Fibroblast of skin of scalp (primary cell): ENCODE measurements around the gene ZNF274.
"Not testable (repeated sequence)": the region's sequence is repeated elsewhere in the genome, so short reads cannot be mapped to it uniquely, and the experiment has no call there.

Source experiments
- DNase-seq: peaks from one replicate; pipeline ENCODE4 v3.0.0-alpha.2; 2013

Gene ZNF274

DNA sequence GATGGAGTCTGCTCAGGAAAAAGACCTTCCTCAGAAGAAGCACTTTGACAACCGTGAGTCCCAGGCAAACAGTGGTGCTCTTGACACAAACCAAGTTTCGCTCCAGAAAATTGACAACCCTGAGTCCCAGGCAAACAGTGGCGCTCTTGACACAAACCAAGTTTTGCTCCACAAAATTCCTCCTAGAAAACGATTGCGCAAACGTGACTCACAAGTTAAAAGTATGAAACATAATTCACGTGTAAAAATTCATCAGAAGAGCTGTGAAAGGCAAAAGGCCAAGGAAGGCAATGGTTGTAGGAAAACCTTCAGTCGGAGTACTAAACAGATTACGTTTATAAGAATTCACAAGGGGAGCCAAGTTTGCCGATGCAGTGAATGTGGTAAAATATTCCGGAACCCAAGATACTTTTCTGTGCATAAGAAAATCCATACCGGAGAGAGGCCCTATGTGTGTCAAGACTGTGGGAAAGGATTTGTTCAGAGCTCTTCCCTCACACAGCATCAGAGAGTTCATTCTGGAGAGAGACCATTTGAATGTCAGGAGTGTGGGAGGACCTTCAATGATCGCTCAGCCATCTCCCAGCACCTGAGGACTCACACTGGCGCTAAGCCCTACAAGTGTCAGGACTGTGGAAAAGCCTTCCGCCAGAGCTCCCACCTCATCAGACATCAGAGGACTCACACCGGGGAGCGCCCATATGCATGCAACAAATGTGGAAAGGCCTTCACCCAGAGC is 29.6 kb downstream of the ZNF274 start:
- DNase-seq = no peak

DNA sequence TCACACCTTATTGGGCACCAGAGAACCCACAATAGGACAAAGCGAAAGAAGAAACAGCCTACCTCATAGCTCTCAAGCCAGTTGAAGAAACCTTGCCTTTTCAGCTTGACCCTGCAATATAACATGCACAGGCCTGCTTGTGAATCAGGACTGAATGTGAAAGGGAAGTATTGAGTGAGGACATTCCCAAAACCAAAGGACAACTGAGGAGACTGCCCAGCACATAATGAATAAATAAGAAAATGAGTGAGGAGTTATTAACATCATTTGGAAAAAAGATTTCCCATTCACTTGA is 30.2 kb downstream of the ZNF274 start:
- DNase-seq = no peak

DNA sequence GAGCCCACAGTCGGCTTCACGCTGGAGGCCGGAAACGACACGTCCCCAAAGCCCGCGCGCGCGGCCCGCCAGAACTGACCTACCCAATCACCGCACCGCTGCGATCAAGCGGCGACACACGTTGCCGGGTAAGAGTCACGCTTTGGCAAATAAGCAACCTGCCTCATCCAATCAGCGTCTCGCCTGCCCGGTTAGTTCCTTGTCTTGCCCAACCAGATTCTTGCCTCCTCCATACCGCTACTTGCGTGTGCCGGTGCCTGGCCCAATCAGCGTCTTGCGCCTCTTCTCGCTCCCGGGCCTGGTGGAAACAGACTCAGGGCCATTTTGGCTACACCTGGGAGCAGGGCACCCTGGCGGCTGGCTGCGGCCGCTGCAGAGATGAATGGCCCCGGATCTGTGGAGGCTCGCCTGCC is 34.2 kb downstream of the ZNF274 start:
- no peak for DNase-seq

DNA sequence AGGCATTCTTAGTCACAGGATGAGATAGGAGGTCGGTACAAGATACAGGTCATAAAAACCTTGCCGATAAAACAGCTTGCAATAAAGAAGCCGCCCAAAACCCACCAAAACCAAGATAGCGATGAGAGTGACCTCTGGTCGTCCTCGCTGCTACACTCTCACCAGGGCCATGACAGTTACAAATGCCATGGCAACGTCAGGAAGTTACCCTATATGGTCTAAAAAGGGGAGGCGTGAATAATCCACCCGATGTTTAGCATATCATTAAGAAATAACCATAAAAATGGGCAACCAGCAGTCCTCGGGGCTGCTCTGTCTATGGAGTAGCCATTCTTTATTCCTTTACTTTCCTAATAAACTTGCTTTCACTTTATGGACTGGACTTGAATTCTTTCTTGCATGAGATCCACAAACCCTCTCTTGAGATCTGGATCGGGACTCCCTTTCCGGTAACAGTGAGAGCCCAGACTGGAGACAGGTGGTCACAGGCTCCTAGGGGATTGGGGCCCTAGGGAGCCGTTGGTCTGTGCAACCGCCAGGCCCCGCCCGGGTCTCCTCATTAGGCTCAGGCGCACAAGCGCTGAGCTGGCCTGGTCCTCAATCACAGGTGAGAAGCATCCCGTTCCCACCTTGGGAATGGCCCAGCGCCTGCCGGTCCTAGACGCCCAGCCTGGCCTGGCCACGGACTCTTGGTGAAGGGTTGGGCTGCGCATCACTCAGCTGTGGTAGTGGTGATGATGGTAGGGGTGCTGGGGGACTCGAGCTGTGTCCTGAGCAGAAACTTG is 34.9 kb downstream of the ZNF274 start:
- DNase-seq = no peak

DNA sequence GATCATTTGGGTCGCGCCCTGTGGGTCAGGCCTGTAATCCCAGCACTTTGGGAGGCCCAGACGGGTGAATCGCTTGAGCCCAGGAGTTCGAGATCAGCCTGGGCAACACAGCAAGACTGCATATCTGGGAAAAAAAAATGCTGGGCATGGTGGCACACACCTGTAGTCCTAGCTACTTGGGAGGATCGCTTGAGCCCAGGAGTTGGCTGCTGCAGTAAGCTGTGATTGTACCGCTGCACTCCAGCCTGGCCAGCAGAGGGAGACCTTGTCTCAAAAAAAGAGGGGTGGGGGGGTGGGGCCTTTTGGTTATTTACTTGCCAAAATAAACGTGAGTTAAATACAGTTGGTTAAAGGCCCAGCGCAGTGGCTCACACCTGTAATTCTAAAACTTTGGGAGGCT is 36.0 kb downstream of the ZNF274 start:
- DNase-seq = no peak

DNA sequence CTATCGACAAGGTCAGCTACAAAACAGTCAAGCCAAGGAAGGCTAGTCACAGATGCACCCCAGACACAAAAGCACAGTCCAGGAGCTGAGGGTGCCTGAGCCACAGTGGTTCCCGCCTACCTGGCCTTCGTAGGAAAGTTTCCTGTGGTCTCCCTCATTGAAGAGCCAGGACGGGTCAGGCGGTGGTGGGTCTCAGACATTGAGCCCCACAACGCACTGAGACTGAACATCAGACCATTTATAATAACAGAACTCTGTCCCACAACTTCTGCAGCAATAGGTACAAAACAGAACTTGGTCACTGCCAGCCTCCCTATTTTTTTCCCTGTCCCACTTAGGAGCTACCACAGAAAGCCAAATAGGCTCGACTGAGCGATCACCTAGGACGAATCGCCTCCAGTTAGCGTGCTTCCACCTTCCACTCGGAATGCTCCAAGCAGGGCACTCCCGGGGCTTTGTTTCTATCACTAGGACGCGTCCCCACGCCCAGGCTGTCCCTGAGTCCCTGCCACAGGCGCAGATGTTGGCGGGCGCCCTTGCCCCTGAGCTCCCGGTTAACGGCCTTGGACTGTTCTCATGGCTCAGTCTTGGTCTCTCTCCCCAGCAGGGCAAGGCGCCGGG is 45.2 kb downstream of the ZNF274 start:
- DNase-seq = no peak

DNA sequence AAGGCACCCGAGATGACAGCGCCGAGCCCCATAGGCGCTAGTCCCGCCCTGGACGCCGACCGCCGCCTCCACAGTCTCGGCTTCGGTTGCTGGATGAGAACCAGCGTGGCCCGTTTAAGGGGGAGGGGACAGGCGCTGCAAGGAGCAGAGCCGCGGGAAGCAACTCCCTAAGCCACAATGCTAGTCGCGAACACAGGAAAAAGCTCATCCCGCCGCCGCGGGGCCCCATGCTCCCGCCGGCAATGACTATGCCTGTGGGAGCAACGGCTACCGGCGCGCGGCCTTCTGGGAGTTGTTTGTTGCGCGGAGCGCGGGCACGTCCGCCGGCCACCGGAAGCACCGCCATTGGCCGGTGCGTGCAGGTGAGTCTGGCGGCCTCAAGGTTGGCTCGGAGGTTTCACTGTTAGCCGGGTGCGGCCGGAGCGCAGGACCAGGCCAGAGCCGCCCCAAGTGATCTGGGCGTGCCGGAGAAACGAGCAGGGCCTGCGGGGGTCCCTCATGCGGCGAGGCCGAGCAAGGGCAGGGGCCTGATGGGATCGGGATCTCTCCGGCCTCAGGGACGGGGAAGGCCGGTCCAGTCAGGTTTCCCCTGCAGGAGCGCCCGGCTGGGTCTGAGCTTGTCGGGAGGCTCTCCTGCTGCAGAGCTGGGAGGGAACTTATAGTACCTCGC is 45.9 kb downstream of the ZNF274 start, which contains the start of gene ZNF544:
Gene ZNF544 (plus strand): TSS at position 330 of the 670 bp plus-strand sequence. CDS start 15,110 bp downstream, outside the sequence.
- DNase-seq = peak; percentile 77

DNA sequence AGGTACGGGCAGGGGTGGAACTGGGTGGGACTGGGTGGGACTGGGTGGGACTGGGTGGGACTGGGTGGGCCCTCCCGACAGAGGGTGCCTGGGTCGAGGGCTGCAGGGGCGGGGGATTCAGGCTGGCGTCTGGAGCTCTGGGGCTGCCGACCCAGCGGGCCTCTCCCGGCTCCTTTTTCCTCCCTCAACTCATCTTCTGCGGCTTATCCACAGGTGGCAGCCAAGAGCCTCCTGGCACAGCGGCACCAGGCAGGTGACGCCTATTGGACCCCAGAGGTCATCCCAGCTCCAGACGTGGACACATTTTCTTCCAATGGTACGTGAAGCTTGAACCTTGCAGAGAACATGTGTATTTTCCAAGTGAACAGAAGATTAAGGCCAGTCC is 46.4 kb downstream of the ZNF274 start:
- peak; percentile 27 for DNase-seq

DNA sequence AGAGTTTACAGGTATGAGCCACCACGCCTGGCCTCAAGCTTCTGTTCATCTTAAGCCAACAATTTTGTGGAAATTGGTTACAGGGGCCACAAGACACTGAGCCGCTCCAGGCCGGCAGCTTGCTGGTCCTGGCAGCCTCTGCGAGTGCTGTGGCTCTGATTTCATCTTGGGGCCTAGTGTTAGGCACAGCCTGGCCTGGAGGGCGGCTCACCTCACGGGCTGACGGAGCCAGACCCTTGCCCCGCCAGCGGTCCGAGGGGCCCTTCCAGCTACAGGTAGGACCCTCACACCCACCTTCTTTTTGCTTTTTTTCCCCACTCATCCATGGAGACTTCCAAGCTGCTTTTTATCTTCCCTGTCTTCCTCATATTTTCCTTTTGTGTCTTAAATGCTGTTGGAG is 54.5 kb downstream of the ZNF274 start:
- no peak for DNase-seq

DNA sequence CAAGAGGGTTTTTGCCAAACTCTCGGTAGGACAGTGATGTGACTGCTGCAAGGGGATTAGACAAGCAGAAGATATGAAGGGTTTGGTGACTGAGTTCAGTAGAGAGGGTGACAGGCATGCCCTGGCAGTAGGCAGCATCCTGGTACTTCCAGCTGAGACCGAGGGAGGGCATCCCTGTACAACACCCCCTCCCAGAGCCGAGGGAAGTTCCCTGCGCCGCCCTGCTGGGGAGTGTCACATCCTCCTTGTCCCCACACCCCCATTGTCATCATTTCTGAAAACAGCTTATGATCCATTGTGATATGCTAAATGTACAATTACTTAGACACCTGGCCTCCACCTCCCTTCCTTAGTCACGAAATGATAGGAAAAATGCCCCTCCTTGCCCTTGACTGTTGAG is 60.5 kb downstream of the ZNF274 start:
- DNase-seq = no peak

DNA sequence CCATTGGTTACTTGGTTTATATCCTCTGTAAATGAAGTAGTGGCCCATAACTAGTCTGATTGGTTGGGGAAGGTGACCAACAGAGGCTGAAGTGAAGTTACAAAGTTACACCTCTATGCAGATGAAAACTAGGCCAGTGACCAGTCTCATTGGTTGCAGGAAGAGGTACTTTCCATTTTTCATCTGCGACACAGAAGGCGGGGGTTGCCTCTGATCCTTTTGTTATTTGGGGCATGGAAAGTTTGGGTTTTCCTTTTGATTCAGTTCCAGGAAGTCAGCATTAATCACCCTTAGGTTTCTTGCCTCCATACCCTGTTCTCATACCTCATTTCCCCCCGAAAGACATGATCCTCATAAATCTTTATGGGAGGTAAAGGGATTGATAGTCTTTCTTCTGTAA is 66.0 kb downstream of the ZNF274 start:
- no peak for DNase-seq

DNA sequence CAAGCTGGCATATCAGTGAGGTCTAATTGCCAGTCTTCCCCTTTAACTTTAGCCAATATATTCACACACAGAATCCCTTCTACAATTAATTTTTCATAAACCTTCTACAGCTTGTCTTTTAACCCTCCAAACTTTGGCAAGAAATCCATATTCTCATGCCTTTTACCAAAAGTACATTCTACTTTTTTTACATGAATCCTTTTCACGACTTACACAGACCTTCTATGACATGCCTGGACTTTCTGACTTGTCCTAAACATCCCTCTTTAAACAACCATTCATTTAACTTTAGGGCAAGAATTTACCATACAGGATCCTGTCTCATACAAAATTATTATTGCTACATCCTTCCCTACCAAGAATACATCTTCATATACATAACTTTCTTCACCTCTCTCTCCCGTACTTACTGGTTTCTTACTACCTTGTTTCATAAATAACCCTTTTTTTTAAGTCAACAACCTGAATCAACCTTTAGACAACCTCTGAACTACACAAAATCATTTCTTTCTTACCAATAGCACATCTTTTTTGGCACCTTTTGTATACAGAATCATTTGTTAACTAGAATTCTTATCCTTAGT is 69.3 kb downstream of the ZNF274 start:
- no peak for DNase-seq

DNA sequence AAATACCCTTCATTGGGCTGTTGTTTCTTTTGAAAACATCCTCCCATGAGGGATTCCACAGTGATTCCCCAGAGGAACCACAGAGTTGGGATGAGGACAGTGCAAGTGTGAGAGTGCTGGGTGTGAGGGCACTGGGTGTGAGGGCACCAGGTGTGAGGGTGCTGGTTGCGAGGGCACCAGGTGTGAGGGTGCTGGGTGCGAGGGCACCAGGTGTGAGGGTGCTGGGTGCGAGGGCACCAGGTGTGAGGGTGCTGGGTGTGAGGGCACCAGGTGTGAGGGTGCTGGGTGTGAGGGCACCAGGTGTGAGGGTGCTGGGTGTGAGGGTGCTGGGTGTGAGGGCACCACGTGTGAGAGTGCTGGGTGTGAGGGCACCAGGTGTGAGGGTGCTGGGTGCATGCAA is 75.4 kb downstream of the ZNF274 start:
- not testable (repeated sequence) for DNase-seq

DNA sequence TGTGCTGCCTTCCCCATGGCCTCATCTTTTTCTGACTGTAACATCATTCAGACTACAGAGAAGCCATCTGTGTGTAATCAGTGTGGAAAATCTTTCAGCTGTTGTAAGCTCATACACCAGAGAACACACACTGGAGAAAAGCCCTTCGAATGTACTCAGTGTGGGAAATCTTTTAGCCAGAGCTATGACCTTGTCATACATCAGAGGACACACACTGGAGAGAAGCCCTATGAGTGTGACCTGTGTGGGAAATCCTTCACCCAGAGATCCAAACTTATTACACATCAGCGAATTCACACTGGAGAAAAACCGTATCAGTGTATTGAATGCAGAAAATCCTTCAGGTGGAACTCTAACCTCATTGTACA is 78.7 kb downstream of the ZNF274 start:
- DNase-seq = no peak

DNA sequence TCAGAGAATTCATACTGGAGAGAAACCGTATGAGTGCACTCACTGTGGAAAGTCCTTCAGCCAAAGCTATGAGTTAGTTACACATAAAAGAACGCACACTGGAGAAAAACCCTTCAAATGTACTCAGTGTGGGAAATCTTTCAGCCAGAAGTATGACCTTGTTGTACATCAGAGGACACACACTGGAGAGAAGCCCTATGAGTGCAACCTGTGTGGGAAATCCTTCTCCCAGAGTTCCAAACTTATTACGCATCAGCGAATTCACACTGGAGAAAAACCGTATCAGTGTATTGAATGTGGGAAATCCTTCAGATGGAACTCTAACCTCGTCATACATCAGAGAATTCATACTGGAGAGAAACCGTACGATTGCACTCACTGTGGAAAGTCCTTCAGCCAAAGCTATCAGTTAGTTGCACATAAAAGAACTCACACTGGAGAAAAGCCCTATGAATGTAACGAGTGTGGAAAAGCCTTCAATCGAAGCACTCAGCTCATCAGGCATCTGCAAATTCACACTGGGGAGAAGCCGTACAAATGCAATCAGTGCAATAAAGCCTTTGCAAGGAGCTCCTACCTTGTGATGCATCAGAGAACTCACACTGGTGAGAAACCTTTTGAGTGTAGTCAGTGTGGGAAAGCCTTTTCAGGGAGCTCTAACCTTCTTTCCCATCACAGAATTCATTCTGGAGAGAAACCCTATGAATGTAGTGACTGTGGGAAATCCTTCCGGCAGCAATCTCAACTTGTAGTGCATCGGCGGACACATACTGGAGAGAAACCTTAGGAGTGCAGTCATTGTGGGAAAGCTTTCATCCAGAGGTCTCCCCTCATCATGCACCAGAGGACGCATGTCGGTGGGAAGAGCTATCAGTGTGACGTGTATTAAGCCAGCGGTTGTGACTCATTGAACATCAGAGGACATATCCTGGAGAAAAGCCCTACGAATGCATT is 79.4 kb downstream of the ZNF274 start:
- DNase-seq = no peak

DNA sequence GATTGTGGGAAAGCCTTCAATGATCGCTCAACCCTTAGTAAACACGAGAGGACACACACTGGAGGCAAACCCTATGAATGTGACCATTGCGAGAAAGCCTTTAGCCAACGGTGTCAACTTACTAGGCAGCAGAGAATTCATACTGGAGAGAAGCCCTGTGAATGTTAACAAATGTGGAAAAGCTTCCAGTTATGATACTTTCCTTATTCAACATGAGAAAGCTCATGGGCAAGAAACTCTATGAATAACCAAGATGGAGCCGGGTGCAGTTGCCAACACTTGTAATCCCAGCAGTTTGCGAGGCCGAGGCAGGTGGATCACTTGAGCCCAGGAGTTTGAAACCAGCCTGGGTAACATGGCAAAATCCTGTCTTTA is 80.0 kb downstream of the ZNF274 start:
- DNase-seq = no peak
